ENCODE results near the gene SLC39A7. TPM values are rescaled to one million over a fixed set of nuclear protein-coding genes. Genes with fewer than 3 reads are reported as not detected.
A peak's percentile ranks its signal among the peaks of the same experiment; 100 is the strongest.

SLC39A7 gene
- total and polyA plus RNA-seq, 8 donors: 9.3 to 119 (median 61.2) TPM

- Histone ChIP-seq H3K36me3 (peaks cover 17 to 43% (median 42%) of the 10 kb centered on the region in 4 donors), H3K27ac (no peak overlapping the region), H3K4me3 (no peak overlapping the region), H3K9me3 (no peaks in the 10 kb centered on the region), H3K27me3 (no peaks in the 10 kb centered on the region), H3K4me1 (peaks cover 43 to 73% (median 62%) of the 10 kb centered on the region in 4 donors)
- no peak for TF ChIP-seq EP300 (IDR thresholded peaks at IDR 0.05)
- TF ChIP-seq POLR2AphosphoS5 (IDR thresholded peaks at IDR 0.05): no peak
- TF ChIP-seq, protein P1, sequence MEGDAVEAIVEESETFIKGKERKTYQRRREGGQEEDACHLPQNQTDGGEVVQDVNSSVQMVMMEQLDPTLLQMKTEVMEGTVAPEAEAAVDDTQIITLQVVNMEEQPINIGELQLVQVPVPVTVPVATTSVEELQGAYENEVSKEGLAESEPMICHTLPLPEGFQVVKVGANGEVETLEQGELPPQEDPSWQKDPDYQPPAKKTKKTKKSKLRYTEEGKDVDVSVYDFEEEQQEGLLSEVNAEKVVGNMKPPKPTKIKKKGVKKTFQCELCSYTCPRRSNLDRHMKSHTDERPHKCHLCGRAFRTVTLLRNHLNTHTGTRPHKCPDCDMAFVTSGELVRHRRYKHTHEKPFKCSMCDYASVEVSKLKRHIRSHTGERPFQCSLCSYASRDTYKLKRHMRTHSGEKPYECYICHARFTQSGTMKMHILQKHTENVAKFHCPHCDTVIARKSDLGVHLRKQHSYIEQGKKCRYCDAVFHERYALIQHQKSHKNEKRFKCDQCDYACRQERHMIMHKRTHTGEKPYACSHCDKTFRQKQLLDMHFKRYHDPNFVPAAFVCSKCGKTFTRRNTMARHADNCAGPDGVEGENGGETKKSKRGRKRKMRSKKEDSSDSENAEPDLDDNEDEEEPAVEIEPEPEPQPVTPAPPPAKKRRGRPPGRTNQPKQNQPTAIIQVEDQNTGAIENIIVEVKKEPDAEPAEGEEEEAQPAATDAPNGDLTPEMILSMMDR (IDR thresholded peaks at IDR 0.05): no peak
- TF ChIP-seq POLR2A (IDR thresholded peaks at IDR 0.05): no peak
- no peak for DNase-seq
- 71 to 89% (median 79%) methylated on average over 3 of the region's 3 CpGs for WGBS, 5 donors
- intact Hi-C loops (cut with DNase I; ENCODE audit: low total_unique reads): no loop called here
Measured at GRCh38 chr6:33206027-33206863, 5.6 kb downstream of the SLC39A7 start.

- peak in 1 of 2 donors; percentile 69 for DNase-seq
- intact Hi-C loops (cut with DNase I; ENCODE audit: low total_unique reads): no loop called here
- Histone ChIP-seq H3K4me1 (peaks cover 35 to 69% (median 55%) of the 10 kb centered on the region in 4 donors), H3K9me3 (no peaks in the 10 kb centered on the region), H3K27ac (peak overlapping the region in 4 of 5 donors; percentile 87 to 96 (median 94)), H3K36me3 (peaks cover 17 to 47% (median 45%) of the 10 kb centered on the region in 4 donors), H3K27me3 (no peaks in the 10 kb centered on the region), H3K4me3 (peak overlapping the region; percentile 63 to 85 (median 71))
- no peak for TF ChIP-seq POLR2A (IDR thresholded peaks at IDR 0.05)
- no peak for TF ChIP-seq EP300 (IDR thresholded peaks at IDR 0.05)
- no peak for TF ChIP-seq POLR2AphosphoS5 (IDR thresholded peaks at IDR 0.05)
- TF ChIP-seq, protein P1 (IDR thresholded peaks at IDR 0.05): no peak
- 22 to 35% (median 30%) methylated on average over 14 to 20 of the region's 20 CpGs for WGBS, 5 donors
Measured at GRCh38 chr6:33206864-33207551, 6.3 kb downstream of the SLC39A7 start.

GRCh38 chr6:33207552-33208090, 7.0 kb downstream of the SLC39A7 start:
- 1 to 2% (median 2%) methylated on average over 18 to 29 of the region's 29 CpGs for WGBS, 5 donors
- no peaks in the 10 kb centered on the region for H3K9me3 ChIP-seq
- H3K27me3 ChIP-seq: no peaks in the 10 kb centered on the region
- TF ChIP-seq, protein P1 (IDR thresholded peaks at IDR 0.05): no peak
- TF ChIP-seq POLR2AphosphoS5 (IDR thresholded peaks at IDR 0.05) (peak in 1 of 3 donors; percentile 7), POLR2A (IDR thresholded peaks at IDR 0.05) (no peak), EP300 (IDR thresholded peaks at IDR 0.05) (no peak)
- peak; percentile 48 to 87 for DNase-seq
- intact Hi-C loops (cut with DNase I; ENCODE audit: low total_unique reads): no loop called here
- peaks cover 32 to 69% (median 54%) of the 10 kb centered on the region in 4 donors for H3K4me1 ChIP-seq
- H3K27ac ChIP-seq: peak overlapping the region; percentile 87 to 97 (median 95)
- H3K4me3 ChIP-seq: peak overlapping the region; percentile 63 to 85 (median 71)
- H3K36me3 ChIP-seq: peaks cover 12 to 45% (median 41%) of the 10 kb centered on the region in 4 donors

Measured in stomach (tissue), 9 donors.